ENCODE data around the gene TSC22D2. TPM values are rescaled to one million over a fixed set of nuclear protein-coding genes. Genes with fewer than 3 reads are reported as not detected.

TSC22D2 gene
- total RNA-seq, 3 donors from 2014 or later (not counting 1 experiment from before 2014, with no cell fraction given) = 50.1 to 66.3 (median 63.0) TPM

DNA sequence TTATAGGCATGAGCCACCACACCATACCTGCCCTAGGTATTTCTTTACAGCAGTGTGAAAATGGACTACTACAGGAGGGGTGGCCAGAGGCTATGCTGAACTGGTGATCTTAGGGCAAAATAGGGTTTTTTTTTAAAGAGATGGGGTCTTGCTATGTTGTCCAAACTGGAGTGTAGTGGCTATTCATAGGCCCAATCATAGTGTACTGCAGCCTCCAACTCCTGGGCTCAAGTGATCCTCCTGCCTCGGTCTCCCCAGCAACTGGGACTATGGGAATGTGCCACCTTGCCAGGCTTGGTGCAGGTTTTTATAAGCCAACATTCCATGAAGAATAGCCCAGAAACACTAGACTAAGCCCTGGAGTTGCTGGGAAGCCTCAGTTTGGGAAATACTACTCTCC, 28.6 kb upstream of the TSC22D2 start:
- no peak for ATAC-seq
- peaks cover 3% of the 10 kb centered on the region for H3K4me1 ChIP-seq (ENCODE audit: control insufficient read depth, insufficient read depth, low read length)
- H3K27me3 ChIP-seq (ENCODE audit: control insufficient read depth, insufficient read depth, low read length) = no peaks in the 10 kb centered on the region
- H3K4me3 ChIP-seq (ENCODE audit: low read length) = no peak overlapping the region
- Mint-ChIP-seq H3K4me3 (no peak overlapping the region), H3K9me3 (no peaks in the 10 kb centered on the region), H3K27ac (no peak overlapping the region), H3K4me1 (peaks cover 2% of the 10 kb centered on the region in 2 donors), H3K36me3 (no peaks in the 10 kb centered on the region), H3K27me3 (ENCODE audit: low read depth in 2 of 2) (no peaks in the 10 kb centered on the region)
- intact Hi-C loops (cut with micrococcal nuclease) = no loop called here
- 93% methylated on average over 1 of the region's 1 CpG for WGBS (ENCODE audit: insufficient coverage)
- DNase-seq = no peak
- H3K9me3 ChIP-seq (ENCODE audit: control insufficient read depth, insufficient read depth, low read length) = no peaks in the 10 kb centered on the region
- no peak overlapping the region for H3K27ac ChIP-seq (ENCODE audit: low read length)
- TF ChIP-seq, protein P1, sequence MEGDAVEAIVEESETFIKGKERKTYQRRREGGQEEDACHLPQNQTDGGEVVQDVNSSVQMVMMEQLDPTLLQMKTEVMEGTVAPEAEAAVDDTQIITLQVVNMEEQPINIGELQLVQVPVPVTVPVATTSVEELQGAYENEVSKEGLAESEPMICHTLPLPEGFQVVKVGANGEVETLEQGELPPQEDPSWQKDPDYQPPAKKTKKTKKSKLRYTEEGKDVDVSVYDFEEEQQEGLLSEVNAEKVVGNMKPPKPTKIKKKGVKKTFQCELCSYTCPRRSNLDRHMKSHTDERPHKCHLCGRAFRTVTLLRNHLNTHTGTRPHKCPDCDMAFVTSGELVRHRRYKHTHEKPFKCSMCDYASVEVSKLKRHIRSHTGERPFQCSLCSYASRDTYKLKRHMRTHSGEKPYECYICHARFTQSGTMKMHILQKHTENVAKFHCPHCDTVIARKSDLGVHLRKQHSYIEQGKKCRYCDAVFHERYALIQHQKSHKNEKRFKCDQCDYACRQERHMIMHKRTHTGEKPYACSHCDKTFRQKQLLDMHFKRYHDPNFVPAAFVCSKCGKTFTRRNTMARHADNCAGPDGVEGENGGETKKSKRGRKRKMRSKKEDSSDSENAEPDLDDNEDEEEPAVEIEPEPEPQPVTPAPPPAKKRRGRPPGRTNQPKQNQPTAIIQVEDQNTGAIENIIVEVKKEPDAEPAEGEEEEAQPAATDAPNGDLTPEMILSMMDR (IDR thresholded peaks at IDR 0.05) = no peak
- no peaks in the 10 kb centered on the region for H3K36me3 ChIP-seq (ENCODE audit: control insufficient read depth, insufficient read depth, low read length)

DNA sequence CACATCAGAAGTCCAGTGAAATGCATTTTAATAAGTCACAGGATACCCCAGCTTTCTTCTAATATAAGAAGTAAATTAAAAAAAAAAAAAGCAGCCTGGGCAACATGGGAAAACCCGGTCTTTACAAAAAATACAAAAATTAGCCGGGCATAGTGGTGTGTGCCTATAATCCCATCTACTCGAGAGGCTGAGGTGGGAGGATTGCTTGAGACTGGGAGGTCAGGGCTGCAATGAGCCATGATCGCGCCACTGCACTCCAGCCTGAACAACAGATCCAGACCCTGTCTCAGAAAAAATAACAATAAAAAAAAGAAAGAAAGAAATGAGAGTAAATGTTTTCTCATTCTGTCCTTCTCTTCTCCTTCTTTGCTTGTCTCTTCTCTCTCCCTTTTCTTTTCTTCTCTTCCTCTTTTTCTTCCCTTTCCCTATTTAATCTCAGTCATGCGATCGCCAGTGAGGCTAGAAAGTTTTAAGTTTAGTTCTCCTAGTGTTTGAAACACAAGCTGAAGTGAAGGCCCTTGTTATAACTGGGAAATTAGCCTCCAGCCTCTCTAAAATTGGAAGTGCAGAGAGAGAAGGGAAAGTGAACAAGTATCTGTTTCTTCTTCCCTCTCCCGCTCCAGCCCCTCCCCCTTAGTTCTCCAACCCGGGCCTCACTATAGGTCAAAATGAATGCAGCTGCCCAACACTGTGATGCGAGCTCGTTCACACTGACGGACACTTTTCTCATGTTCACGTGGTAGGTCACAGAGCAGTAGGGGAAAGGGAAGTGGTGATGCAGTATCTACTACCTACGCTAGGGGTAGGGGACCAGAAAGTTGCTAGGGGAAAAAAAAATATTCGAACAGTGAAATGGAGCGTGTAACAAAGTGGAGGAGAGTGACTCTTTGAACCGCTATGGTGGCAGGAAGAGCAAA, 23.5 kb upstream of the TSC22D2 start:
- Histone ChIP-seq H3K36me3 (ENCODE audit: control insufficient read depth, insufficient read depth, low read length) (no peaks in the 10 kb centered on the region), H3K4me1 (ENCODE audit: control insufficient read depth, insufficient read depth, low read length) (peaks cover 22% of the 10 kb centered on the region), H3K4me3 (ENCODE audit: low read length) (peak overlapping the region; percentile 0), H3K27ac (ENCODE audit: low read length) (peak overlapping the region; percentile 67), H3K9me3 (ENCODE audit: control insufficient read depth, insufficient read depth, low read length) (no peaks in the 10 kb centered on the region), H3K27me3 (ENCODE audit: control insufficient read depth, insufficient read depth, low read length) (no peaks in the 10 kb centered on the region)
- peak overlapping the region; percentile 73 to 76 for H3K27ac Mint-ChIP-seq
- peak overlapping the region; percentile 72 for H3K4me3 Mint-ChIP-seq
- H3K36me3 Mint-ChIP-seq = no peaks in the 10 kb centered on the region
- peaks cover 0 to 2% of the 10 kb centered on the region in 2 donors for H3K27me3 Mint-ChIP-seq (ENCODE audit: low read depth in 2 of 2)
- H3K4me1 Mint-ChIP-seq = peaks cover 17 to 18% of the 10 kb centered on the region in 2 donors
- DNase-seq = peak; percentile 38 to 81
- 24% methylated on average over 15 of the region's 17 CpGs for WGBS (ENCODE audit: insufficient coverage)
- ATAC-seq = peak; percentile 92 to 95 (median 93)
- TF ChIP-seq, protein P1 (IDR thresholded peaks at IDR 0.05) = peak; percentile 54
- intact Hi-C loops (cut with micrococcal nuclease) = loop anchor here (1.0 to 10.0 kb wide), 2 partner anchors 24 to 110 kb away; partner anchors contain the start of gene TSC22D2
- no peaks in the 10 kb centered on the region for H3K9me3 Mint-ChIP-seq

DNA sequence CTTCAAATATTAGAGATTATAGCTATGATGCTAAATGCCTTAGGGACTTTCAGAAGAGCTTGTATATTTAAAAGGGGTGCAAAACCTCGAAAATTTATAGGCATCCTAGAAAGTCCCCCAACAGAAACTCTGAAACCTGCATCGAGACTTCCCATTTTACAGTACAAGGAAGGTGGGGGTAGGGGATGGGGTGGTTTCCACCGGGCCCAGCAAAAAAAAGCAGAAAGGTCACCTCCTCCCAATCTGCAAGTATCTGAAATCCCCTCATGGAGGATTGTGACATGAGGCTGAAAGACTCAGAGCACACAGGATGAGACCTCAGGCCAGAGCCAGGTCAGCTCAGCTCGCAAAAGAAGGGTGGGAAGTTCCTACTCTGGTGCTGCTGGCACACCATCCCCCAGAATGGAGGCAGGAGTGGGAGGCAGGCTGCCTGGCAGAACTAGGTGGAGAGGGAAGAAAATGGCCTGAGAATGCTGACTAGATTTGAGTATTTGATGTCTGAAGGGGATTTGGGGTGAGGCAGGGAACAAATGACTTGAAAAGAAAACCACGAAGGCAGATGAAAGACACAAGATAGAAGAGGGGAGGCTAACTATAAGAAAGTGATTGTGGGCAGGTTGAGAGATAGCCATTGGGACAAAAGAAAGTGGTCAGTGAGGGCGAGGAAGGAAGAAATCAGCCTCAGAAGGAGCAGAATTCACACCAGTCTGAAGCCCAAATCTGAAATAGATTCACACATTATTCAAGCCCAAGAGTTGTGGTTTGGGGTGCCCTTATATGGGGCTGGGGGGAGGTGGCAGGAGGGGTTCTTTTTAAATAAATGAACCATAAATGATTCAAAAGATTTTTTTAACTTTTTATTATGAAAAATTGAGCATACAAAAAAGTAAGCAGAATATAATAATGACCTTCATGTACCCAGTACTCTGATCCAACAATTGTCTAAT, 22.5 kb upstream of the TSC22D2 start:
- 31% methylated on average over 3 of the region's 6 CpGs for WGBS (ENCODE audit: insufficient coverage)
- TF ChIP-seq, protein P1 (IDR thresholded peaks at IDR 0.05) = no peak
- Histone ChIP-seq H3K27me3 (ENCODE audit: control insufficient read depth, insufficient read depth, low read length) (no peaks in the 10 kb centered on the region), H3K36me3 (ENCODE audit: control insufficient read depth, insufficient read depth, low read length) (no peaks in the 10 kb centered on the region), H3K27ac (ENCODE audit: low read length) (peak overlapping the region; percentile 67), H3K4me1 (ENCODE audit: control insufficient read depth, insufficient read depth, low read length) (peaks cover 22% of the 10 kb centered on the region), H3K4me3 (ENCODE audit: low read length) (no peak overlapping the region), H3K9me3 (ENCODE audit: control insufficient read depth, insufficient read depth, low read length) (no peaks in the 10 kb centered on the region)
- Mint-ChIP-seq H3K9me3 (no peaks in the 10 kb centered on the region), H3K27ac (peak overlapping the region; percentile 73 to 76), H3K36me3 (no peaks in the 10 kb centered on the region), H3K4me3 (peak overlapping the region; percentile 72), H3K4me1 (peaks cover 17 to 18% of the 10 kb centered on the region in 2 donors), H3K27me3 (ENCODE audit: low read depth in 2 of 2) (peaks cover 0 to 2% of the 10 kb centered on the region in 2 donors)
- intact Hi-C loops (cut with micrococcal nuclease) = loop anchor here (1.0 to 10.0 kb wide), 2 partner anchors 23 to 109 kb away; partner anchors contain the start of gene TSC22D2
- ATAC-seq (peak; percentile 54 to 62 (median 60)), DNase-seq (peak in 1 of 2 donors; percentile 58)

Data from natural killer cell (primary cell).